Bronchial epithelial cell (primary cell): ENCODE data around the gene RBMX2. TPM values are rescaled to one million over a fixed set of nuclear protein-coding genes. Genes with fewer than 3 reads are reported as not detected.
"Not testable (repeated sequence)": the region's sequence is repeated elsewhere in the genome, so short reads cannot be mapped to it uniquely, and the experiment has no call there.

Source experiments
- DNase-seq: peaks from one replicate; pipeline ENCODE4 v3.0.0-alpha.2; 2010; ENCODE audit warnings: low read depth
- FAIRE-seq: peaks from 2 replicates; lab custom pipeline; 2011; peaks lifted over from hg19 to GRCh38; lab: Jason Lieb, UNC
- H3K27me3 ChIP-seq: 2 replicates; pipeline ENCODE4 v1.5.1; 2011; ENCODE audit warnings: low read length; ENCODE audit not compliant: control insufficient read depth, insufficient read depth
- H3K36me3 ChIP-seq: 2 replicates; pipeline ENCODE4 v1.5.1; 2011; ENCODE audit warnings: low read length; ENCODE audit not compliant: control insufficient read depth, insufficient read depth
- H3K4me3 ChIP-seq: 2 replicates; pipeline ENCODE4 v1.5.1; 2011; ENCODE audit warnings: mild to moderate bottlenecking, low read depth, low read length, control low read depth
- total RNA-seq: library from RNA; depleted of rRNA; stranded (reverse); fragments of >200 nt; gene quantifications from 2 replicates; pipeline ENCODE4 v1.2.1, GENCODE V29; 2014
- TF ChIP-seq, protein P1 (sequence below): IDR thresholded peaks from 2 replicates; pipeline ENCODE4 v1.5.1; 2011; ENCODE audit warnings: mild to moderate bottlenecking, moderate library complexity, low read length, control low read depth, inconsistent platforms; ENCODE audit not compliant: insufficient read depth, severe bottlenecking

RBMX2 gene
- total RNA-seq, 1 donor from 2014 or later: 27.1 TPM

- FAIRE-seq (no peak), DNase-seq (no peak)
- TF ChIP-seq, protein P1, sequence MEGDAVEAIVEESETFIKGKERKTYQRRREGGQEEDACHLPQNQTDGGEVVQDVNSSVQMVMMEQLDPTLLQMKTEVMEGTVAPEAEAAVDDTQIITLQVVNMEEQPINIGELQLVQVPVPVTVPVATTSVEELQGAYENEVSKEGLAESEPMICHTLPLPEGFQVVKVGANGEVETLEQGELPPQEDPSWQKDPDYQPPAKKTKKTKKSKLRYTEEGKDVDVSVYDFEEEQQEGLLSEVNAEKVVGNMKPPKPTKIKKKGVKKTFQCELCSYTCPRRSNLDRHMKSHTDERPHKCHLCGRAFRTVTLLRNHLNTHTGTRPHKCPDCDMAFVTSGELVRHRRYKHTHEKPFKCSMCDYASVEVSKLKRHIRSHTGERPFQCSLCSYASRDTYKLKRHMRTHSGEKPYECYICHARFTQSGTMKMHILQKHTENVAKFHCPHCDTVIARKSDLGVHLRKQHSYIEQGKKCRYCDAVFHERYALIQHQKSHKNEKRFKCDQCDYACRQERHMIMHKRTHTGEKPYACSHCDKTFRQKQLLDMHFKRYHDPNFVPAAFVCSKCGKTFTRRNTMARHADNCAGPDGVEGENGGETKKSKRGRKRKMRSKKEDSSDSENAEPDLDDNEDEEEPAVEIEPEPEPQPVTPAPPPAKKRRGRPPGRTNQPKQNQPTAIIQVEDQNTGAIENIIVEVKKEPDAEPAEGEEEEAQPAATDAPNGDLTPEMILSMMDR: no peak
- no peaks in the 10 kb centered on the region for H3K36me3 ChIP-seq
- H3K27me3 ChIP-seq: no peaks in the 10 kb centered on the region
- no peak overlapping the region for H3K4me3 ChIP-seq
Measured at GRCh38 chrX:130435937-130436336, 34.1 kb downstream of the RBMX2 start.

- not testable (repeated sequence) for H3K27me3 ChIP-seq, H3K36me3 ChIP-seq, H3K4me3 ChIP-seq, DNase-seq, FAIRE-seq
Measured at GRCh38 chrX:130437996-130438395, 36.2 kb downstream of the RBMX2 start.

- TF ChIP-seq, protein P1: no peak
- DNase-seq (peak; percentile 0), FAIRE-seq (no peak)
- Histone ChIP-seq H3K4me3 (no peak overlapping the region), H3K36me3 (no peaks in the 10 kb centered on the region), H3K27me3 (no peaks in the 10 kb centered on the region)
Measured at GRCh38 chrX:130443875-130444274, 42.1 kb downstream of the RBMX2 start.

- DNase-seq (no peak), FAIRE-seq (no peak)
- TF ChIP-seq, protein P1: no peak
- H3K27me3 ChIP-seq: no peaks in the 10 kb centered on the region
- no peak overlapping the region for H3K4me3 ChIP-seq
- no peaks in the 10 kb centered on the region for H3K36me3 ChIP-seq
Measured at GRCh38 chrX:130444641-130445336, 43.0 kb downstream of the RBMX2 start.

- TF ChIP-seq, protein P1: no peak
- FAIRE-seq (no peak), DNase-seq (no peak)
- Histone ChIP-seq H3K36me3 (no peaks in the 10 kb centered on the region), H3K4me3 (no peak overlapping the region), H3K27me3 (no peaks in the 10 kb centered on the region)
Measured at GRCh38 chrX:130446974-130447373, 45.2 kb downstream of the RBMX2 start.

Other genes with a start within 250 kb of the RBMX2 start
- gene AIFM1, start 236.1 kb upstream of the RBMX2 start, total RNA-seq: 23.8 and 26.6 TPM in 2 replicates
- 0.13 and 0.26 TPM in 2 replicates for gene RAB33A, start 230.0 kb upstream of the RBMX2 start, total RNA-seq
- 0.79 and 0.90 TPM in 2 replicates for gene ZNF280C, start 133.1 kb upstream of the RBMX2 start, total RNA-seq
- gene SLC25A14, start 62.1 kb upstream of the RBMX2 start, total RNA-seq: 7.4 and 7.7 TPM in 2 replicates
- not detected in 2 replicates for gene GPR119, start 16.3 kb upstream of the RBMX2 start, total RNA-seq